HepG2 (cell line): ENCODE measurements around the gene YY1. TPM values are rescaled to one million over a fixed set of nuclear protein-coding genes. Genes with fewer than 3 reads are reported as not detected.

ENCODE experiments used
- AGO2 ChIP-seq: fragments of 200-400 bp; formaldehyde crosslinking; optimal IDR thresholded peaks from 2 replicates; pipeline ENCODE3; 2017; ENCODE audit warnings: mild to moderate bottlenecking, low read depth, low read length, moderate library complexity
- EZH2 ChIP-seq: conservative IDR thresholded peaks from 2 replicates; pipeline ENCODE4 v1.6.1; 2012; ENCODE audit warnings: mild to moderate bottlenecking, low read depth, low read length, moderate library complexity
- KLF11 ChIP-seq: IDR thresholded peaks from 2 replicates; pipeline ENCODE4 v1.6.1; 2016; ENCODE audit warnings: missing compliant biosample characterization
- MED13 ChIP-seq: sonication (generic); formaldehyde crosslinking; IDR thresholded peaks from 2 replicates; pipeline ENCODE4 v1.5.0; 2020; ENCODE audit warnings: missing genetic modification reagents
- SIN3A ChIP-seq: IDR thresholded peaks from 2 replicates; pipeline ENCODE4 v1.6.1; 2011; ENCODE audit warnings: low read depth, mild to moderate bottlenecking, control low read depth, low read length, borderline replicate concordance
- SIX1 ChIP-seq: sonication (generic); formaldehyde crosslinking; IDR thresholded peaks from 2 replicates; pipeline ENCODE4 v1.4.0; 2020; ENCODE audit warnings: missing genetic modification reagents, borderline replicate concordance
- SNAI1 ChIP-seq: sonication (generic); formaldehyde crosslinking; IDR thresholded peaks from 2 replicates; pipeline ENCODE4 v1.5.0; 2020; ENCODE audit warnings: mild to moderate bottlenecking, missing genetic modification reagents, borderline replicate concordance
- TBX2 ChIP-seq: sonication (generic); formaldehyde crosslinking; IDR thresholded peaks from 2 replicates; pipeline ENCODE4 v1.5.0; 2020; ENCODE audit warnings: missing genetic modification reagents, mild to moderate bottlenecking, borderline replicate concordance
- ZFP36L2 ChIP-seq: sonication (generic); formaldehyde crosslinking; IDR thresholded peaks from 2 replicates; pipeline ENCODE4 v1.4.0; 2020; ENCODE audit warnings: missing genetic modification reagents
- ZFY ChIP-seq: sonication (generic); formaldehyde crosslinking; IDR thresholded peaks from 2 replicates; pipeline ENCODE4 v1.4.0; 2020; ENCODE audit warnings: missing genetic modification reagents
- ZNF12 ChIP-seq: sonication (generic); formaldehyde crosslinking; IDR thresholded peaks from 2 replicates; pipeline ENCODE4 v1.5.0; 2020; ENCODE audit warnings: missing genetic modification reagents
- ZNF160 ChIP-seq: sonication (generic); formaldehyde crosslinking; IDR thresholded peaks from 2 replicates; pipeline ENCODE4 v1.8.0; 2022; ENCODE audit warnings: mild to moderate bottlenecking, inconsistent platforms, missing genetic modification reagents
- ZNF3 ChIP-seq: IDR thresholded peaks from 2 replicates; pipeline ENCODE4 v1.7.0; 2017; ENCODE audit warnings: inconsistent platforms
- ZNF563 ChIP-seq: sonication (generic); formaldehyde crosslinking; IDR thresholded peaks from 2 replicates; pipeline ENCODE4 v1.8.0; 2022; ENCODE audit warnings: mild to moderate bottlenecking, moderate library complexity, missing genetic modification reagents
- ZNF672 ChIP-seq: sonication (generic); formaldehyde crosslinking; IDR thresholded peaks from 2 replicates; pipeline ENCODE4 v1.8.1; 2022; ENCODE audit warnings: missing genetic modification reagents
- ZNF780A ChIP-seq: sonication (generic); formaldehyde crosslinking; IDR thresholded peaks from 2 replicates; pipeline ENCODE4 v1.8.0; 2022; ENCODE audit warnings: mild to moderate bottlenecking, missing genetic modification reagents, moderate library complexity
- polyA plus RNA-seq, 8 experiments: library from polyadenylated mRNA; depleted of rRNA in 3 of 8; stranded (reverse) in 7 of 8; unstranded in 1 of 8; fragments of >200 nt; fragmentation: Illumina TruSeq in 4 of 8; extraction: Trizol in 4 of 8; gene quantifications; 2 replicates each; pipeline versions ENCODE4 v1.2.1 to v1.2.3, GENCODE V29; 2011 to 2016; ENCODE audit warnings: low read depth in 4 of 8, missing spikeins in 1 of 8, mixed read lengths in 1 of 8; ENCODE audit not compliant: insufficient read depth in 1 of 8
- total RNA-seq, 5 experiments: library from RNA; depleted of rRNA; stranded (reverse); fragments of >200 nt; fragmentation: Illumina TruSeq; extraction: Trizol; gene quantifications; 2 replicates each; pipeline ENCODE4 v1.2.3, GENCODE V29; 2016; ENCODE audit warnings: low read depth in 1 of 5
- TF ChIP-seq, protein P1 (sequence below): sonication (generic); formaldehyde crosslinking; IDR thresholded peaks from 2 replicates; pipeline ENCODE4 v1.8.0; 2022; ENCODE audit warnings: mild to moderate bottlenecking, missing genetic modification reagents; ENCODE audit not compliant: insufficient replicate concordance
- TF ChIP-seq, protein P2 (sequence below): IDR thresholded peaks from 2 replicates; pipeline ENCODE4 v1.6.1; 2016
- TF ChIP-seq, protein P3 (sequence below): sonication (generic); formaldehyde crosslinking; IDR thresholded peaks from 2 replicates; pipeline ENCODE4 v1.4.0; 2020; ENCODE audit warnings: missing genetic modification reagents
- TF ChIP-seq, protein P4 (sequence below): sonication (generic); formaldehyde crosslinking; IDR thresholded peaks from 2 replicates; pipeline ENCODE4 v1.4.0; 2020; ENCODE audit warnings: missing genetic modification reagents, borderline replicate concordance
- TF ChIP-seq, protein P5 (sequence below): sonication (generic); formaldehyde crosslinking; IDR thresholded peaks from 2 replicates; pipeline ENCODE4 v1.8.1; 2023; ENCODE audit warnings: mild to moderate bottlenecking, missing genetic modification reagents

Gene YY1
- total and polyA plus RNA-seq, 2 of the 13 experiments (the other 11 are each of a cell fraction or from before 2014, with no cell fraction given) = 29.4 to 68.1 TPM

DNA sequence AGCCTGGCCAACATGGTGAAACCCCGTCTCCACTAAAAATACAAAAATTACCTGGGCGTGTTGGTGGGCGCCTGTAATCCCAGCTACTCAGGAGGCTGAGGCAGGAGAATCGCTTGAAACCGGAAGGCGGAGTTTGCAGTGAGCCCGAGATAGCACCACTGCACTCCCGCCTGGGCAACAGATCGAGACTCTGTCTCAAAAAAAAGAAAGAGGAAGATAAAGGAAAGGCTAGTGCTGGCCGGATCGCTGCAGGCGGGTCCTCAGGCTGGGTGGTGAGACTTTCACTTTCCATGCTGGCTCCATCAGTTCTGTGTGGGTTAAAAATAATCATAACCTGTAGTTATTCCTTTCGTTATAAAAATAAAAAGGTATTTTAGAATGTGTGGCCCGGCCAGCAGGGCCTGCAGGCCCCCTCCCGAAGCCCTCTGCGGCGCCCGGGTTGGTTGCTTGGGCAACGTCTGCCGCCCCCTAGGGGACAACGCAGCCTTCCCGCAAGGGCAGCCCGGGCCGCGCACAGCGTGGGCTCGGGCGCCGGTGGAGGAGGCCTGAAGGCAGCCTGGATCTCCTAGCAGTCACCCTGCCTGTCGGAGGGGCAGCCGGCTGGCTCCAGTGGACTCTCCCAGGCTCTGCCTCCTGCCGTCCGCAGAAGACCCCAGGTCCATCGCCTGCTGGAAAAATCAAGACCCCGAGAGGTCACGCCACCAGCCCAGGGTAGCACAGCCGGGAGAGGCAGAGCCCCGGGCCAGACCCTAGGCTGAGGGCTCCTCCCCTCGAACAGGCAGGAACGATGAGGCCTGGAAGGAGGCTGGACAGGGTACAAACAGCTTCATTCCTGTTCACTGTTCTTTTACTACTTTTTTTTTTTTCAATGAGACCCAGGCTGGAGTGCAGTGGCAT, 79.2 kb downstream of the YY1 start (continued):
- TF ChIP-seq SIX1 (no peak), ZNF12 (no peak), AGO2 (no peak), EZH2 (no peak), MED13 (no peak), TBX2 (CRISPR knock-in tag) (no peak), ZFP36L2 (CRISPR knock-in tag) (no peak), ZNF563 (CRISPR knock-in tag) (no peak), ZNF780A (no peak), SNAI1 (CRISPR knock-in tag) (no peak), ZNF160 (no peak), ZFY (peak; percentile 73), ZNF672 (no peak), ZNF3 (no peak), KLF11 (CRISPR knock-in tag) (no peak), SIN3A (no peak)
- TF ChIP-seq, protein P1, sequence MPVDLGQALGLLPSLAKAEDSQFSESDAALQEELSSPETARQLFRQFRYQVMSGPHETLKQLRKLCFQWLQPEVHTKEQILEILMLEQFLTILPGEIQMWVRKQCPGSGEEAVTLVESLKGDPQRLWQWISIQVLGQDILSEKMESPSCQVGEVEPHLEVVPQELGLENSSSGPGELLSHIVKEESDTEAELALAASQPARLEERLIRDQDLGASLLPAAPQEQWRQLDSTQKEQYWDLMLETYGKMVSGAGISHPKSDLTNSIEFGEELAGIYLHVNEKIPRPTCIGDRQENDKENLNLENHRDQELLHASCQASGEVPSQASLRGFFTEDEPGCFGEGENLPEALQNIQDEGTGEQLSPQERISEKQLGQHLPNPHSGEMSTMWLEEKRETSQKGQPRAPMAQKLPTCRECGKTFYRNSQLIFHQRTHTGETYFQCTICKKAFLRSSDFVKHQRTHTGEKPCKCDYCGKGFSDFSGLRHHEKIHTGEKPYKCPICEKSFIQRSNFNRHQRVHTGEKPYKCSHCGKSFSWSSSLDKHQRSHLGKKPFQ (CRISPR knock-in tag) = no peak
- TF ChIP-seq, protein P2, sequence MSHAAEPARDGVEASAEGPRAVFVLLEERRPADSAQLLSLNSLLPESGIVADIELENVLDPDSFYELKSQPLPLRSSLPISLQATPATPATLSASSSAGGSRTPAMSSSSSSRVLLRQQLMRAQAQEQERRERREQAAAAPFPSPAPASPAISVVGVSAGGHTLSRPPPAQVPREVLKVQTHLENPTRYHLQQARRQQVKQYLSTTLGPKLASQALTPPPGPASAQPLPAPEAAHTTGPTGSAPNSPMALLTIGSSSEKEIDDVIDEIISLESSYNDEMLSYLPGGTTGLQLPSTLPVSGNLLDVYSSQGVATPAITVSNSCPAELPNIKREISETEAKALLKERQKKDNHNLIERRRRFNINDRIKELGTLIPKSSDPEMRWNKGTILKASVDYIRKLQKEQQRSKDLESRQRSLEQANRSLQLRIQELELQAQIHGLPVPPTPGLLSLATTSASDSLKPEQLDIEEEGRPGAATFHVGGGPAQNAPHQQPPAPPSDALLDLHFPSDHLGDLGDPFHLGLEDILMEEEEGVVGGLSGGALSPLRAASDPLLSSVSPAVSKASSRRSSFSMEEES = no peak
- TF ChIP-seq, protein P3, sequence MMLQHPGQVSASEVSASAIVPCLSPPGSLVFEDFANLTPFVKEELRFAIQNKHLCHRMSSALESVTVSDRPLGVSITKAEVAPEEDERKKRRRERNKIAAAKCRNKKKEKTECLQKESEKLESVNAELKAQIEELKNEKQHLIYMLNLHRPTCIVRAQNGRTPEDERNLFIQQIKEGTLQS (CRISPR knock-in tag) = no peak
- TF ChIP-seq, protein P4, sequence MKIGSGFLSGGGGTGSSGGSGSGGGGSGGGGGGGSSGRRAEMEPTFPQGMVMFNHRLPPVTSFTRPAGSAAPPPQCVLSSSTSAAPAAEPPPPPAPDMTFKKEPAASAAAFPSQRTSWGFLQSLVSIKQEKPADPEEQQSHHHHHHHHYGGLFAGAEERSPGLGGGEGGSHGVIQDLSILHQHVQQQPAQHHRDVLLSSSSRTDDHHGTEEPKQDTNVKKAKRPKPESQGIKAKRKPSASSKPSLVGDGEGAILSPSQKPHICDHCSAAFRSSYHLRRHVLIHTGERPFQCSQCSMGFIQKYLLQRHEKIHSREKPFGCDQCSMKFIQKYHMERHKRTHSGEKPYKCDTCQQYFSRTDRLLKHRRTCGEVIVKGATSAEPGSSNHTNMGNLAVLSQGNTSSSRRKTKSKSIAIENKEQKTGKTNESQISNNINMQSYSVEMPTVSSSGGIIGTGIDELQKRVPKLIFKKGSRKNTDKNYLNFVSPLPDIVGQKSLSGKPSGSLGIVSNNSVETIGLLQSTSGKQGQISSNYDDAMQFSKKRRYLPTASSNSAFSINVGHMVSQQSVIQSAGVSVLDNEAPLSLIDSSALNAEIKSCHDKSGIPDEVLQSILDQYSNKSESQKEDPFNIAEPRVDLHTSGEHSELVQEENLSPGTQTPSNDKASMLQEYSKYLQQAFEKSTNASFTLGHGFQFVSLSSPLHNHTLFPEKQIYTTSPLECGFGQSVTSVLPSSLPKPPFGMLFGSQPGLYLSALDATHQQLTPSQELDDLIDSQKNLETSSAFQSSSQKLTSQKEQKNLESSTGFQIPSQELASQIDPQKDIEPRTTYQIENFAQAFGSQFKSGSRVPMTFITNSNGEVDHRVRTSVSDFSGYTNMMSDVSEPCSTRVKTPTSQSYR (CRISPR knock-in tag) = no peak
- TF ChIP-seq, protein P5, sequence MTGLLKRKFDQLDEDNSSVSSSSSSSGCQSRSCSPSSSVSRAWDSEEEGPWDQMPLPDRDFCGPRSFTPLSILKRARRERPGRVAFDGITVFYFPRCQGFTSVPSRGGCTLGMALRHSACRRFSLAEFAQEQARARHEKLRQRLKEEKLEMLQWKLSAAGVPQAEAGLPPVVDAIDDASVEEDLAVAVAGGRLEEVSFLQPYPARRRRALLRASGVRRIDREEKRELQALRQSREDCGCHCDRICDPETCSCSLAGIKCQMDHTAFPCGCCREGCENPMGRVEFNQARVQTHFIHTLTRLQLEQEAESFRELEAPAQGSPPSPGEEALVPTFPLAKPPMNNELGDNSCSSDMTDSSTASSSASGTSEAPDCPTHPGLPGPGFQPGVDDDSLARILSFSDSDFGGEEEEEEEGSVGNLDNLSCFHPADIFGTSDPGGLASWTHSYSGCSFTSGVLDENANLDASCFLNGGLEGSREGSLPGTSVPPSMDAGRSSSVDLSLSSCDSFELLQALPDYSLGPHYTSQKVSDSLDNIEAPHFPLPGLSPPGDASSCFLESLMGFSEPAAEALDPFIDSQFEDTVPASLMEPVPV (CRISPR knock-in tag) = no peak
